Raji (cell line): Measurements from ENCODE around the gene USH1G.

Experiments
- POLR2A ChIP-seq: IDR thresholded peaks from 2 replicates; pipeline ENCODE4 v1.6.1; 2011; ENCODE audit warnings: low read depth, low read length, control low read depth; ENCODE audit not compliant: insufficient read depth

The USH1G gene

GRCh38 chr17:74959826-74960515 lies 36.9 kb upstream of the USH1G start:
- TF ChIP-seq POLR2A = no peak

- no peak for TF ChIP-seq POLR2A
Observed at GRCh38 chr17:74957935-74958740, 35.1 kb upstream of the USH1G start.

GRCh38 chr17:74956093-74956492 lies 33.0 kb upstream of the USH1G start:
- no peak for TF ChIP-seq POLR2A

- no peak for TF ChIP-seq POLR2A
Observed at GRCh38 chr17:74954665-74955421, 31.8 kb upstream of the USH1G start.

- no peak for TF ChIP-seq POLR2A
Observed at GRCh38 chr17:74954115-74954514, 31.1 kb upstream of the USH1G start.

- TF ChIP-seq POLR2A = no peak
Observed at GRCh38 chr17:74953134-74953687, 30.2 kb upstream of the USH1G start.

- no peak for TF ChIP-seq POLR2A
Observed at GRCh38 chr17:74952431-74953133, 29.5 kb upstream of the USH1G start.

GRCh38 chr17:74951680-74952421 lies 28.8 kb upstream of the USH1G start:
- no peak for TF ChIP-seq POLR2A

- no peak for TF ChIP-seq POLR2A
Observed at GRCh38 chr17:74951065-74951464, 28.0 kb upstream of the USH1G start.

GRCh38 chr17:74950207-74950606 lies 27.2 kb upstream of the USH1G start:
- no peak for TF ChIP-seq POLR2A

- TF ChIP-seq POLR2A = no peak
Observed at GRCh38 chr17:74949455-74950115, 26.5 kb upstream of the USH1G start.

- TF ChIP-seq POLR2A = no peak
Observed at GRCh38 chr17:74947041-74947754, 24.1 kb upstream of the USH1G start.

- TF ChIP-seq POLR2A = no peak
Observed at GRCh38 chr17:74946641-74947040, 23.6 kb upstream of the USH1G start.
